H9 (cell line): ENCODE data around the gene WIF1. TPM values are rescaled to one million over a fixed set of nuclear protein-coding genes. Genes with fewer than 3 reads are reported as not detected.

Source experiments
- DNase-seq: peaks from one replicate; pipeline ENCODE4 v3.0.0-alpha.2; 2017
- H2AFZ ChIP-seq: one replicate; pipeline ENCODE4 v1.6.1; 2013; ENCODE audit warnings: mild to moderate bottlenecking, low read length, control low read depth, moderate library complexity
- H2AK5ac ChIP-seq: 2 replicates; pipeline ENCODE4 v1.6.1; 2013; ENCODE audit warnings: low read length, control low read depth, mixed read lengths; ENCODE audit not compliant: insufficient read length
- H2BK120ac ChIP-seq: one replicate; pipeline ENCODE4 v1.6.1; 2013; ENCODE audit warnings: low read depth, mild to moderate bottlenecking, low read length, control low read depth, inconsistent platforms; ENCODE audit not compliant: poor library complexity, severe bottlenecking
- H2BK12ac ChIP-seq: 2 replicates; pipeline ENCODE4 v1.6.1; 2013; ENCODE audit warnings: low read length, control low read depth, mixed read lengths, low read depth; ENCODE audit not compliant: insufficient read length
- H2BK15ac ChIP-seq: 2 replicates; pipeline ENCODE4 v1.6.1; 2013; ENCODE audit warnings: low read depth, low read length, control low read depth
- H2BK20ac ChIP-seq: one replicate; pipeline ENCODE4 v1.6.1; 2013; ENCODE audit warnings: low read depth, mild to moderate bottlenecking, low read length, control low read depth, inconsistent platforms; ENCODE audit not compliant: poor library complexity, severe bottlenecking
- H2BK5ac ChIP-seq: 2 replicates; pipeline ENCODE4 v1.6.1; 2013; ENCODE audit warnings: low read length, control low read depth, mixed read lengths; ENCODE audit not compliant: insufficient read length
- H3K14ac ChIP-seq: 2 replicates; pipeline ENCODE4 v1.6.1; 2013; ENCODE audit warnings: low read length, control low read depth; ENCODE audit not compliant: insufficient read depth
- H3K18ac ChIP-seq: 2 replicates; pipeline ENCODE4 v1.6.1; 2013; ENCODE audit warnings: low read depth, mild to moderate bottlenecking, mixed read lengths, low read length, control low read depth; ENCODE audit not compliant: insufficient read length
- H3K23ac ChIP-seq: 2 replicates; pipeline ENCODE4 v1.6.1; 2013; ENCODE audit warnings: low read length, control low read depth, mixed read lengths, low read depth; ENCODE audit not compliant: insufficient read length
- H3K23me2 ChIP-seq: 2 replicates; pipeline ENCODE4 v1.6.1; 2013; ENCODE audit warnings: low read depth, mild to moderate bottlenecking, mixed read lengths, low read length, control low read depth; ENCODE audit not compliant: insufficient read length, poor library complexity, severe bottlenecking
- H3K27ac ChIP-seq: 2 replicates; pipeline ENCODE4 v1.5.1; 2013; ENCODE audit warnings: low read length, control low read depth, mixed read lengths, low read depth; ENCODE audit not compliant: insufficient read length
- H3K27me3 ChIP-seq: 2 replicates; pipeline ENCODE4 v1.6.1; 2013; ENCODE audit warnings: low read length, control low read depth, inconsistent platforms; ENCODE audit not compliant: insufficient read depth
- H3K4ac ChIP-seq: 2 replicates; pipeline ENCODE4 v1.6.1; 2013; ENCODE audit warnings: low read depth, mild to moderate bottlenecking, control low read depth, inconsistent platforms, low read length, moderate library complexity
- H3K4me1 ChIP-seq: 2 replicates; pipeline ENCODE4 v1.6.1; 2013; ENCODE audit warnings: low read length, control low read depth, inconsistent platforms; ENCODE audit not compliant: insufficient read depth
- H3K4me2 ChIP-seq: 2 replicates; pipeline ENCODE4 v1.6.1; 2013; ENCODE audit warnings: low read length, control low read depth, mixed read lengths; ENCODE audit not compliant: insufficient read length, insufficient read depth
- H3K56ac ChIP-seq: 2 replicates; pipeline ENCODE4 v1.6.1; 2013; ENCODE audit warnings: low read depth, mild to moderate bottlenecking, mixed read lengths, low read length, control low read depth; ENCODE audit not compliant: insufficient read length
- H3K79me1 ChIP-seq: 2 replicates; pipeline ENCODE4 v1.6.1; 2013; ENCODE audit warnings: low read depth, mild to moderate bottlenecking, moderate library complexity, low read length, control low read depth, inconsistent platforms; ENCODE audit not compliant: insufficient read depth, poor library complexity, severe bottlenecking
- H3K79me2 ChIP-seq: 2 replicates; pipeline ENCODE4 v1.6.1; 2013; ENCODE audit warnings: low read length, control low read depth, inconsistent platforms; ENCODE audit not compliant: insufficient read depth
- H3K9ac ChIP-seq: 2 replicates; pipeline ENCODE4 v1.6.1; 2013; ENCODE audit warnings: low read length, control low read depth, mixed read lengths; ENCODE audit not compliant: insufficient read length; ENCODE audit errors: extremely low read depth
- H3K9me3 ChIP-seq: one replicate; pipeline ENCODE4 v1.6.1; 2013; ENCODE audit warnings: low read depth, low read length, inconsistent platforms; ENCODE audit not compliant: control insufficient read depth
- H3T11ph ChIP-seq: one replicate; pipeline ENCODE4 v1.6.1; 2013; ENCODE audit warnings: mild to moderate bottlenecking, low read length, control low read depth, inconsistent platforms
- H4K20me1 ChIP-seq: one replicate; pipeline ENCODE4 v1.6.1; 2013; ENCODE audit not compliant: control insufficient read depth, insufficient read length, insufficient read depth
- H4K5ac ChIP-seq: 2 replicates; pipeline ENCODE4 v1.6.1; 2013; ENCODE audit warnings: low read depth, mild to moderate bottlenecking, mixed read lengths, low read length, control low read depth; ENCODE audit not compliant: insufficient read length
- H4K8ac ChIP-seq: replicated peaks from 2 replicates; pipeline ENCODE4 v1.6.1; 2013; ENCODE audit warnings: low read length, control low read depth, mixed read lengths, low read depth; ENCODE audit not compliant: insufficient read length
- H4K91ac ChIP-seq: 2 replicates; pipeline ENCODE4 v1.6.1; 2013; ENCODE audit warnings: low read depth, mild to moderate bottlenecking, moderate library complexity, mixed read lengths, low read length, control low read depth; ENCODE audit not compliant: insufficient read length
- H3K27ac Mint-ChIP-seq, 3 experiments: 2 replicates in 2 of 3; 3 replicates in 1 of 3; pipeline ENCODE4 v1.8.0; 2020 to 2021; ENCODE audit warnings: mixed read lengths in 3 of 3, mild to moderate bottlenecking in 1 of 3, moderate library complexity in 1 of 3
- H3K27me3 Mint-ChIP-seq: 2 replicates; pipeline ENCODE4 v1.8.0; 2021; ENCODE audit warnings: low read depth, mild to moderate bottlenecking, moderate library complexity, mixed read lengths
- H3K36me3 Mint-ChIP-seq, 3 experiments: 2 replicates in 2 of 3; 3 replicates in 1 of 3; pipeline ENCODE4 v1.8.0; 2020 to 2021; ENCODE audit warnings: low read depth in 3 of 3, mixed read lengths in 3 of 3; ENCODE audit not compliant: insufficient read depth in 1 of 3
- H3K4me1 Mint-ChIP-seq, 2 experiments: 2 replicates each; pipeline ENCODE4 v1.8.0; 2020; ENCODE audit warnings: mixed read lengths in 2 of 2
- H3K4me3 Mint-ChIP-seq, 2 experiments: 2 replicates in 1 of 2; 3 replicates in 1 of 2; pipeline ENCODE4 v1.8.0; 2020 to 2021; ENCODE audit warnings: mild to moderate bottlenecking in 2 of 2, mixed read lengths in 2 of 2, moderate library complexity in 1 of 2
- H3K9me3 Mint-ChIP-seq, 2 experiments: 2 replicates in 1 of 2; 3 replicates in 1 of 2; pipeline ENCODE4 v1.8.0; 2020; ENCODE audit warnings: mild to moderate bottlenecking in 2 of 2, mixed read lengths in 2 of 2, moderate library complexity in 1 of 2
- CTCF ChIP-seq: fragments of 200-600 bp; sonication (generic); conservative IDR thresholded peaks from 3 replicates; pipeline ENCODE4 v1.8.0; 2021; ENCODE audit warnings: antibody characterized with exemption, mild to moderate bottlenecking
- WGBS: extraction: QIAGEN DNeasy Blood & Tissue Kit; methylation state at CpG from one replicate; pipeline ENCODE4 v1.1.7; 2013; ENCODE audit warnings: missing lambda C conversion rate, low lambda C conversion rate, mixed read lengths; ENCODE audit not compliant: insufficient read length; ENCODE audit errors: extremely low coverage; 5-methylcytosine and 5-hydroxymethylcytosine counted together
- total RNA-seq: library from RNA; stranded (reverse); gene quantifications from 2 replicates; pipeline ENCODE4 v1.2.1, GENCODE V29; 2021

Gene WIF1
- total RNA-seq, 1 experiment from 2014 or later, result 0.98 TPM

DNA sequence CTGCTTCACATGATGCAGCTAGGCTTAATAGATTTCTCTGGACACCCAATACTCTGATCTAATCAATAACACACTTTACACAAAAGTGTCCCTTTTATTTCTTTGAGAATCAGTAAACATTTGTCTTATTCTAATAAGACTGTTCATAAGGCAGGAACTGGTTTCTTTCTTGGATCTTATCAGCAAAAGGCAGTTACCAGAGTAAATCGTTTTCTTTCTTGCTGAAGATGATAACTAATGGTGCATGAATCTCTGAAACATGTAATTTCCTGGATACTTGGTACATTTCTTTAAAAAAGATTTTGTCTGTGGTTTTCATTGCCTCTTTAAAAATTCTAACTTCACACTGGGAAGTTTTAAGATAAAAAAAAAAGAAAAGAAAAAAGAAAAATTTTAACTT lies 39.6 kb downstream of the WIF1 start:
- DNase-seq, result no peak
- no peak overlapping the region for H3K4me3 Mint-ChIP-seq
- Histone ChIP-seq H2AK5ac (no peak overlapping the region), H2BK5ac (no peak overlapping the region), H3K4me1 (no peaks in the 10 kb centered on the region; the same call in 1 of the 2 replicates), H3K9ac (no peak overlapping the region), H4K8ac (no peak overlapping the region), H2BK15ac (no peak overlapping the region), H3K56ac (no peak overlapping the region), H4K5ac (no peak overlapping the region), H2BK20ac (no peak overlapping the region), H2AFZ (no peak overlapping the region), H3T11ph (no peak overlapping the region), H3K14ac (no peak overlapping the region), H3K27me3 (no peaks in the 10 kb centered on the region), H3K79me1 (no peaks in the 10 kb centered on the region), H3K4me2 (no peak overlapping the region), H4K91ac (no peak overlapping the region), H2BK120ac (no peak overlapping the region), H3K18ac (no peak overlapping the region), H3K4ac (no peak overlapping the region), H3K23ac (no peak overlapping the region), H3K79me2 (no peaks in the 10 kb centered on the region), H3K27ac (no peak overlapping the region), H4K20me1 (no peaks in the 10 kb centered on the region), H3K23me2 (no peaks in the 10 kb centered on the region), H2BK12ac (no peak overlapping the region), H3K9me3 (no peaks in the 10 kb centered on the region)
- TF ChIP-seq CTCF, result no peak
- whole genome bisulfite sequencing, result no CpG with 5 or more reads among the region's 1 CpG
- no peaks in the 10 kb centered on the region for H3K27me3 Mint-ChIP-seq
- H3K9me3 Mint-ChIP-seq, result no peaks in the 10 kb centered on the region
- H3K36me3 Mint-ChIP-seq, result no peaks in the 10 kb centered on the region
- H3K27ac Mint-ChIP-seq, result no peak overlapping the region
- peaks cover 24 to 27% of the 10 kb centered on the region in 2 experiments for H3K4me1 Mint-ChIP-seq
